ENCODE data around the gene CDK5RAP1.

GRCh38 chr20:33415948-33416347, 14.6 kb upstream of the CDK5RAP1 start:
- TF ChIP-seq CTCF (IDR thresholded peaks at IDR 0.05) (peak; percentile 20 to 55 (median 54)), POLR2A (IDR thresholded peaks at IDR 0.05) (no peak)

All from thyroid gland (tissue), 4 donors.